ENCODE results near the gene SPTBN2.
A peak's percentile ranks its signal among the peaks of the same experiment; 100 is the strongest.

SPTBN2 gene

DNA sequence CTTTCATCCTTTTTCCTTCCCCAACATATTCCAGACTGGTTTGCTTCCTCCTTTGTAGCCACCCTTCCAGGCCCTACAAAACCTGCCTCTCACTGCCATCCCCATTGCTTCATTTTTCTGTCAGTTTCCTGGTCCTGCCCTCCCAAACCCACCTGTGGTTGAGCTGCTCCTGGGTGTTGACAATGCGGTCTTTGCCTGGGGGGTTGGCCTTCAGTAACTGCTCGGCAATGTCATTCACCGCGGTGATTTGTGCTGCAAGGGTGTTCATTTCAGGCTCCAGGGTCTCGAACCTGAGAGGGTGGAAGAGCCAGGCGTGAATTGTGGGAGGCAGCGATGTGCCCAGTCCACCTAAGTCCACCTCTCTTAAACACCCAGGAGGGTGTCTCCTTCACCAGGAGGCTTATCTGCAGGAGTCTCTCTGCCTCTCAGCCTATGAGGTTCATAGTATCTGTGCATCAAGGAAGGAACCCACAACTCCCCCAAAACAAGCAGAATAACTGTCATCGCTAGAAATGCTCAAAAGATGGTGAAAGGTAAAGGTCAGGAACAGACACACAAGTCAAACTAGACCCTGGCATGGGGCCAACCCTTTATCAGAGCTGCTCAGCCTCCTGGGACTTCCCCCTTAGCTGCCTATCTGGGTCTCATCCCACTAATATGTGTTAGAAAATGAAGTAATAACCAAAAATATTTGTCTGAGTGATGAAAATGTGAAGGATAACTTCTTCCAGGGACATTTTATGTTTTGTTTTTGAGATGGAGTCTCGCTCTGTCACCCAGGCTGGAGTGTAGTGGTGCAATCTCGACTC lies 27.4 kb downstream of the SPTBN2 start:
- no peak for DNase-seq

DNA sequence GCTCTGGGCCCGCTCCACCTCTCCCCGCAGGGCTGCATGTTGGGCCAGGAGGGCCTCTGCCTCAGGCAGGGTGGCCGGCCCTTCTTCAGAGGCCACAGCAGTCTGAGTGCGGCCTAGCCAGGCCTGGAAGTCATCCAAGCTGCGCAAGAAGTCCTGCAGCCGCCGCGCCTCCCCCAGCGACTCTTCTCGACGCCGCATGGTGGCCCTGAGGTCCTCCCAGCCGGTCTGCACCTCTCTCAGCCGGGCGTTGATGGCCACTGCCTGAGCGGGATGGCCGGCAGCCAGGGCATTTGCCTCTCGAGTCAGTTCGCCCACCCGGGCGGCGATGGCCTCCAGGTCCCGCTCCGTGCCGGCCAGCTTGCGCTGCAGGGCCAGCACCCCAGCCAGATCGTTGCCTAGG lies 28.3 kb downstream of the SPTBN2 start:
- no peak for DNase-seq

DNA sequence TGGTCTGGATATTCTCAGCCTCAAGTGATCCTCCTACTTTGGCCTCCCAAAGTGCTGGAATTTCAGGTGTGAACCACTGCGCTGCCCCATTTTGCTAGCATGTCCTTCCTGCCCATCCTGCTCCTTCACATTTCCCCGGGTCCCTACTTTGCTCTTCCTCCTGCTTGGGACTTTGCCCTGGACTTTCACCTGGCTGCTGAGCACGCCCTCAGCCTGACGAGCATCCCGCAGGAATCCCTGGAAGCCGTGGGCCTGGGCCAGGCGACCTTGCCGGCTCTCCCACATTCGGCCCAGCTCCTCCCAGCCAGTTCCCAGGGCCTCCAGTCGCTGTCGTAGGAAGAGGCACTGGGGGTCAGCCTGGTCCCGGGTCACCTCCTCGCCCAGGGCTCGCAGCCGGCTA lies 28.7 kb downstream of the SPTBN2 start:
- no peak for DNase-seq

DNA sequence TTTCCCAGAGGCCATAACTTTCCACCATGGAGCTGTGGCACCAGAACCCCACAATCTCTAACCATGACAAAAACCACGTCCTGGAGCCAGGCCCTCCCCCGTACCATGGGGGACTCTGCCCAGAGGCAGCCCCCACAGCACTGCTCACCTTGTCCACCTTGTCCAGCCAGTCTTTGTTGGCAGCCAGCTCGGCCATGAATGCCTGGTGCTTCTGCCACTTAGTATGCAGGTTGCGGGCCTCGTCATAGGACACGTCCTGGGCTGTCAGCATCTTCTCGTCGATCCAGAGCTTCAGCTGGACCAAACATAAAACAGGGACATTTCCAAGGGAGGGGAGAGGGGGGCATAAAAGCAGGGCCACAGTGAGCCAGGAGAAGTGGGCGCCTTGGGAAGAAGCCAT lies 30.5 kb downstream of the SPTBN2 start:
- DNase-seq: no peak

DNA sequence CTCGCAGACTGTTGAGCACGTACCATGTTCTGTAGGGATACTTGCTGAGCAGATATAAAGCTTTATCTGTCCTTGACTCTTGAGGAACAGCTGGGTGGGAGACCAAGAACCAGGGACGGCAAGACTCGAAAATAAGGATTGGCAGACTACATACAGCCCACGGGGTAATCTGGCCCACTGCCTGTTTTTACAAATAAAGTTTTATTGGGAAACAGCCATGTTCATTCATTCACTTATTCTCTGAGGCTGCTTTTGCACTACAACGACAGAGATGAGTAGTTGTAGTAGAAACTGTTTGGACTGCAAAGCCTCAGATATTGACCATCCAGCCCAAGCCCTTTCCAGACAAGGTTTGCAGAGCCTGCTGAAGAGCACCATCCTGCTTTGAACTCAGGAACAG lies 31.0 kb downstream of the SPTBN2 start:
- DNase-seq: no peak

DNA sequence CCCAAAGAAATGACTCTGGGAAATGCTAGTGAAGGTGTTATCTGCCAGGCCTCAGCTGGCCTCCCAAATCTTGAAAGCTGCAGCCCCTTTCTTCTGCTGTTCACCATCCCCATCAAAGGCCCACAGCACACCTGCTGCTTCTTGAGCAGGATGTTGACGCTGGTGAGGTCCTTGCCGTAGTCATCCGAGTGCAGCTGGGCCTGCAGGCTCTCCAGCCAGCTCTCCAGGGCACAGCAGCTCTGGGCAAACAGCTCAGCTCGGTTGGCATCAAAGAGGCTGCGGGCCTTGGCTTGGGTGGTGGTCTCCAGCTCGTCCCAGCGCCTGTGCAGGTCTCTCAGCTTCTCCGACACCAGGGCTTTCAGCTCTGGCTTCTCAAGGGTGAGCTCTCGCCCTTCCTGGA lies 32.9 kb downstream of the SPTBN2 start:
- no peak for DNase-seq

DNA sequence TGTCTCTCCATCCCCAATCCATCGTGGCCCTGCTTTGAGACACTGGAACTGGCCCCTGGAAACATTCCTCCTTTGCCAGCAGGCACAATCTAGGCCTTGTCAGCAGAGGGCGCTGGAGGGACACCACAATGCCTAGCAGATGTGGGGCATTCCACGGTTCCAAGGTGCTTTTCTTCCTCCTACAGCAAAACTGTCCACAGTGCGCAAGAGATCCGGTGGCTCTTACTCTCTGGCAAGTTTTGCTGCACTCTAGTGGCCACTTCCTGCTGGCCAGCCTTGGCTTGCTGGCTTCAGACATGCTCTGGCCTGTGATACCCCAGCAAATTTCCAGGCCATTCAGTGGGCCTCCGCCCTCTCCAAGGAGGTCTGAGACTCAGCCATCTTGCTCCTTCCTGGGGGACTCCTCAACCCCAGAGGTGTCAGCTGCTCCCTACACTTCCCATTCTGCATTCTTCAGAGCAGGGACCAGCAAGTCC lies 34.2 kb downstream of the SPTBN2 start:
- peak; percentile 83 for DNase-seq

DNA sequence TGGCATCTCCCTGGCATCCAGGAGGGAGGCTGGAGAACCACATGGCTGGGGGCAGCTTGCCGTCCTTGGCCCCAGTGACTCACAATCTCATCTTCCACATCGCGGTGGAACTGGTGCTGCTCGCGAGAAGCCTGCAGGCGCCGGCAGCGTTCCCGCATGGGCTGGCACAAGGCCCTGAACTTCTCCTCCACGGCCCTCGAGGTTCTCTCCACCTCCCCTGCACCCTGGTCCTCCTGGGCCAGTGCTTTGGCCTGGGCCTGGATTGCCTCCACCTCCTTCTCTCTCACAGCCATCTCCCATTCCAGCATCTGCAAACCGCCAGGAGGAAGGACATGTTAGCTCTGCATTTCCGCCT lies 35.0 kb downstream of the SPTBN2 start:
- no peak for DNase-seq

DNA sequence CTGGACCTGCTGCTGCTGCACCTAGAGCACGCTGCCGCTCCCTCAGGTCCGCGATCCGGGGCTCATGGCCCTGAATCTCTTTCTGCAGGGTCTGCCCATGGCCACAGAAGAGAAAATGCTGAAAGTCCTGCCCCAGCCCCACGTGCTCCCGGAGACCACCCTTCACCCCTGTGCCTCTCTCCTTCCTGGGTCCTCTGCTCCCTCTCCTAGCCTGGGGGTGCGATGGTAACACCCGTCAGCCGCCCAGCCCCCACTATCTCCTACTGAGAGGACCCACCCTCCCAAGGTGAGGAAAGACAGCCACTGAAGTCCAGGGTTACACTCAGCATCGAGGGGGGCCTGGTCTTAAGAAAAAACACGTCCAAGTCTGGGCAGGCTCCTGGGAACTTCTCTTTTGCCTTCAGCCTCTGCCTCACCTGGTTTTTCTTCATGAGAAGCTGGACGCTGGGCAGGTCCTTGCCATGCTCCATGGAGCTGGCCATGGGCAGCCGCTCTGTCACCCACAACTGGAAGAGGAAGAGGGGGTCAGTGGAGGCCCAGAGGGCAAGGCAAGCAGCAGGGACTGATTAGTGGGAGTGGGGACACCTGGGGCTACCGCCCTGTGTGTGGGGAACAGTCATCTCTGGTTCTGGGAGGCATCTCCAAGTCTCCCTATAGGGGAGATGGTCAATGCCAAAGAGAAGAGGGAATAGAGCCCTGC lies 35.5 kb downstream of the SPTBN2 start:
- DNase-seq: no peak

DNA sequence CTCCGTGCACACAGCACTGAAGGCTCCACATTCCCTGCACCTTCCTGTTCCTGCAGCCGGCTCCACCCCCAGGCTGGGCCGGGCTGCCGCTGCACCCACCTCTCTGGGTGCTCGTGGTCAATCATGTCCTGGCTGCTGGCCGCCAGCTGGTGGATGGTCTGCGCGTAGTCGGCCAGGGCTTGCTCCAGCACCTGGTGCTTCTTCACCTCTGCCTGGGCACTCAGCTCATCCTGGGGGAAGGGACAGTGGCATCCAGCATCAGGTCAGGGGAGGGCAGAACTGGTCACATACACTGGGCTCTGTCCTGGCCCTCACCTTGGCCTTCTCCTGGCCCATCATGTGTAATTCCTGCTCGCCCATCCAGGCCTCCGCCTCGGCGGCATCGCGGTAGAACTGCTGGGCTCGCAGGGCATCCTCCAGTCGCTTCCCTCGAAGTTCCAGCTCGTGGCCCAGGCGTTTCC lies 36.1 kb downstream of the SPTBN2 start:
- no peak for DNase-seq

DNA sequence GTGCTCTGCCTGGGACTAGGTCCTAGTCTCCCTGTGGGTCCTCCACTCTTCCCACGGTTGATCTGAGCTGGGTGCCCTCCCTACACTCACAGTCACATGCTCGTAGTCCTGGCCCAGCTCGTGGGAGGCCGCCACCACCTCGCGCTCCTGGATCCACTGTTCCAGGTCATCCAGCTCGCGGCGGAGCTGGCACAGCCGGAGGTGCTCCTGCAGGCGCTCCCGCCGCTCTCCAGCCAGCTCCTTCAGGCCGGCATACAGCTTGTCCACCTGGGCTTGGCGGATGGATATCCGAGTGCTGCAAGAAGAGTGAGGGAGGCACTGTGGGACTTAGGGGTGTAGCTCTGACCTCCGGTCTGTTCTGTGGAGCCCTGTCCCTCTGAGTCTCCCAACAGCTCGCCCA lies 36.6 kb downstream of the SPTBN2 start:
- DNase-seq: no peak

DNA sequence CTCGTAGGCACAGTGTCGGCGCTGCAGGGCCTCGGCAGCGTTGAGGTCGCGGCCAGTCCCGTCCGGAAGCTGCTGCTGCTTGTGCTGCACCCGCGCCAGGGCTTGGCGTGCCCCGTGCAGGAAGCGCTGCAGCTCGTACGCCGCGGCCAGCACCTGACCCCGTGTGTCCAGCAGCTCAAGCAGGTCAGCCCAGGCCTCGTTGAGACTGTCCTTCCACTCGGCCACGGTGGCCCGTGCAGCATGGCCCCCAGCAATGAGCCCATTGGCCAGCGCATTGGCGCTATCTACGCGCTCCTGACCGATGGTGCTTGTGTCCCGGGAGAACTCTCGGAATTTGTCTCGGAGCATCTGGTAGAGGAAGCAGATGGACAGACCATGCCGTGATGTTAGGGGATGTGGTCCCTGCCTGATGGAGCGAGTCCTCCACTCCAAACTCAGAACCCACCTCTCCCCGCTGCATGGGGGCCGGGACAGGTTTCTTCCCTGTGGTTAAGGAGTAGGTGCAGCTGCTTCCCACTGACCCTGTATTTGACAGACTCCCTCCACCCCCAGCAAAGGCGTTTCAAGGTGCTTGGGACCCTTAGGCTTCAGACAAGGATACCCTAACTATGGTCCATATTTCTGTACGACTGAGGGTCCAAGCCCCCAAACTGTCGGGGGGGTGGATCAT lies 37.6 kb downstream of the SPTBN2 start:
- DNase-seq: no peak

DNA sequence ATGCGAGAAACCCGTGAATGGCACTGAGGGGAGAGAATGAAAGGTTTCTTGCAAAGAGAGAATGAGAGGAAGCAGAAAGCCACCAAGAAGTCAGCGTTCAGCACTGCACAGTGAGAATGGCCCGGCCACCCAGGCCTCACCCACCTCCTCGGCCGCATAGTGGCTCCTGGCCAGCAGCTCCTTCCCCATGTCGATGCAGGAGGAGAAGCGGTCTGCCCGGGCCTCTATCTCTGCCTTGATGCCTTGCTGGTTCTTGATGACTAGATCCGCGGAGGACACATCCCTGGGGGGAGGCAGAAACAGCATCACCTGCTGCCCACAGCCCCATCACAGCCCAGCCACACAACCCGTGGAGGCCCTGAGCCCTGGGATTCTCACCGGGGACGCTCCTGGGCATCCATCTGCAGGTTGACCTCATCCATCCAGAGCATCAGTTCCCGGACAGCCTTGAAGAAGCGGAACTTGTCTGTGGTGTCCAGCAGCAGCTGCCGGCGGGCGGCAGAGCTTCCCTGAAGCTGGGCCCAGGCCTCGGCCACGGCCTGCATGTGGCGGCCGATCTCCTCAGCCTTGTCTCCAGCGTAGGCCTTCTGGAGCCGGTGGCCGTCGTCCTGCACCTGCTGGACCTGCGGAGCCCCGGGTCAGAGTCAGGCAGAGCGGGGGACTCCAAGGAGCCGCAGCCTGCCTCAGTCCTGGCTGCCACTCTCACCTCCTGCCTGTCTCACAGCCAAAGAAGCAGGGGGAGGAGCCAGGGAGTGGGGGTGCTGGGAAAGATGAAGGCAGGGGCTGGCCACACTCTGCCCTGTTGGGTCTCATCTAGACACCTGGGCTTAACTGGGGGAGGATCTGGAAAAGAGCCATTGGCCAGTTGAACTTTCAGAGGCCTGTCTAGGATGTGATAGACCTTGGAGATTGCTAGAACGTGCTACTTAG lies 39.1 kb downstream of the SPTBN2 start:
- no peak for DNase-seq

DNA sequence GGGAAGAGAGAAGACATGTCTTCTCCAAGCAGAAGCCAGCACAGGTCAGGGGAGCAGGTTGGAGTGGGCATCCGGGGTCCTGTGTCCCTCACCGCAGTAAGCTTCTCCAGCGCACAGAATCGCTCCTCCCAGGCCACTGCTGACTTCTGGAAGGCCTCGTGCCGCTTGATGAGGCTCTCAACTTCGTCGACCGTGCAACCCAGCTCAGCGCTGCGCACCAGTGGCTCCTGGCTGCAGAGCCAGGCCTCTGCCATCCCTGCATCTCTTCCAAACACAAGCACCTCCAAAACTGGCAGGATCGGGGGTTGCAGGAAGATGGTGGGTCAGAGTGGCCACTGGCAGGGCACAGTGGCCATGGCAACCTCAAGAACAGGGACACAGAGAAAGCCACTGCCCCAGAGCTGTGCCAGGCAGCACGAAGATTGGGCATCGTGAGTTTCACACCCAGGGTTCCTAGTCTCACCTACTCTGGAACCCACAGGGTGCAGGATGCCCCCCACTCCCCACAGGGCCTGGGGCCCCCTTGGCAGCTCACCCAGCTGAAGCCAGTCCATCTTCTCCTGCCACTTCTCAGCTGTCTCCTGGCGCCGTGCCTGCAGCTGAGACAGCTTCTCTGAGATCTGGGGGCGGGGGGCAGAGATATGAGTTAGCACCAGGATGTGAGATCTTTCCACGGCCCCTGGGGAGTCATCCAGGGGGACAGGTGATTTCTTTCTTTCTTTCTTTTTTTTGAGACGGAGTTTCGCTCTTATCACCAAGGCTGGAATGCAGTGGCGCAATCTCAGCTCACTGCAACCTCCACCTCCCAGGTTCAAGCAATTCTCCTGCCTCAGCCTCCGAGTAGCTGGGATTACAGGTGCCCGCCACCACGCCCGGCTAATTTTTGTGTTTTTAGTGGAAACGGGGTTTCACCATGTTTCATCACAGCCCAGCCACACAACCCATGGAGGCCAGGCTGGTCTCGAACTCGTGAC lies 40.2 kb downstream of the SPTBN2 start:
- DNase-seq: no peak

DNA sequence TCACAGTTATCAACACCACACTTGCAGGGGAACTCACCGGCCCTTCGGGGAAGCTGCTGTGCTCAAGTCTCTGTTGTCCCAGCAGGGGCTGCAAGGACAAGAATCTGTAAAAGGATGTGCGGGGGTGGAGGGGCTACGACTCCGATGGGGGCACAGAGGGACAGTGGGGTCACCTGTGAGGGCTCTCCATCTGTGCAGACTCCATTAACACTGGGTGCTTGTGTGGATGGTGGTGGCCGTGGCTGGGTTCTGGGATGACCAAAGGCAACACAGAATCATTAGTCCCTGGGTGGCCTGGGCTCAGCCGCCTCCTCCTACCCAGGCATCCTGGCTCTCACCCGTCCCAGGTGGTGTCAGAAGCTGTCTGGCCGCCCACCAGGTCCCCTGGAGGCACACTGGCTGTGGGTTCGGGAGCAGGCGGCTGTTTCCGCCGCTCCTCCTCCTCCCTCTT lies 41.2 kb downstream of the SPTBN2 start:
- no peak for DNase-seq

DNA sequence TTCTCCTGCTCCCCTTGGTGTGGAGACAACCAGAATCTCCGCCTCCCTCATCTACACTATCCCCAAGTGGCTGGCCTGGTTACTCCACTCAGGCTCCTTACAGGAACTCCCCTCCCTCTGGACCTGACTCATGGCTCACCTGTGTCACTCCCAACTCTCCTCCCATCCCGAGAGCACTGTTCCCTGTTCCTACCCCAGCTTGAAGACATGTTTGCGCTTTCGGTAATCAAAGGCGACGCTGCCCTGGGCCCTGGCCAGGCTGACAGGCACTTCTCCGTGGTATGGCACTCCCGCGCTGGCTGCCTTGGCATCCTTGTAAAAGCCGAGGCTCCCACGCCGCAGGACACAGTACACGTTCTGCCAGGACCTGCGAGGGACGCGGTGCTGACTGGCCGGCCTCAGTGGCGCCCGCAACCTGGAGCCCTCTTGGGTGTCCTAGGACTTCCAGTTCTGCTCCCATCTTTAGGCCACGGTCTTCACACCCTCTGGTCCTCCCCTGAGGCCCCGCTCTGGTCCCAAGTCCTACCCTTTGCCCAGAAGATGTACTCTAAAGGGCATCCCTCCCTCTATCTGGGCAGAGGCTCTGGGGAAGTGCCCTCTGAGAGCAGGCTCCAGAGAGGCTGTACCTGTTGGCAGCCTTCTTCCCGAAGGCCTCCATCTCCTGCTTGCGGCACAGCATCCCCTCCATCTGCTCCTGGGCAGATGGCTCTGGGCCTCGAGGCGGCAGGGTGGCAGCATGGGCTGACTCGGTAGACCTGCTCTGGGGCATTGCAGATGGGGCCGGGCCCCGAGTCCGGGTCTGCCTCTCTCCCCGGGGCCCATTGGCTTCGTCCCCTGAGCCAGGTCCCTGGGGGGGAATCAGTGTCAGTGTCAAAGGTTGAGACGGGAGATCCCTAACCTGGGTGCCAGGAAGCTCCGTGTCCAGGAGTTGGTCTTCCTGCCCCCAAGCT lies 41.9 kb downstream of the SPTBN2 start:
- no peak for DNase-seq

DNA sequence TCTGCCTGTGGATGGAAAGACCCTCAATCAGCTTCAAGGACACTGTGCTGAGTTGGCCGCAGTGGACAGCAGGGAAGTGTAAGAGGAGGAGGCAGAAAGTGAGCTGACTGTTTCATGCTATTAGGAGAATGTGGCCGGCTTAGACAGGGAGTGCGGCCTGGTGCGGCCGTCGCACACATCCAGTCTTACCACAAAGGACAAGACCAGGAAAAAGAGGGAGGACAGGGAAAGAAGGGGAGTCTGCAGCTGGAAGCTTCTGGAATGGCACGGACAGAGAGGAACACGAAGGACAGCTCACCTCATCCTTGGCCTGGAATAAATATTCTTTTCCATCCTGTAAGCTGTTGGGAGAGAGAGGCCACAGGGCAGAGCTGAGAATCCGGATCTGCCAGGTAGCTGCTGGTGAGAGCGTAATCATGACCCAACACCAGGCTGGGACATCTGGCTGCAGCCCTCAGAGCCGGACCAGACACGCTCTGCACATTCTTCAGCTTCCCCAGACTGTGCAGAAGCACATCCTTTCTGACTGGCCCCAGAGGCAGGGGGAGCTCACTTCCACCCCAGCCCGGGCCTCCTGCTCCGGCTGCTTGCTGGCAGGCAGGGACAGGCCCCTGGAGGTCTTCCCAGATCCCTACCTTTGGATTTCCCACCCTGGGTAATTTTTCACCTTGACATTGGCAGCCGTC lies 42.8 kb downstream of the SPTBN2 start:
- DNase-seq: no peak

DNA sequence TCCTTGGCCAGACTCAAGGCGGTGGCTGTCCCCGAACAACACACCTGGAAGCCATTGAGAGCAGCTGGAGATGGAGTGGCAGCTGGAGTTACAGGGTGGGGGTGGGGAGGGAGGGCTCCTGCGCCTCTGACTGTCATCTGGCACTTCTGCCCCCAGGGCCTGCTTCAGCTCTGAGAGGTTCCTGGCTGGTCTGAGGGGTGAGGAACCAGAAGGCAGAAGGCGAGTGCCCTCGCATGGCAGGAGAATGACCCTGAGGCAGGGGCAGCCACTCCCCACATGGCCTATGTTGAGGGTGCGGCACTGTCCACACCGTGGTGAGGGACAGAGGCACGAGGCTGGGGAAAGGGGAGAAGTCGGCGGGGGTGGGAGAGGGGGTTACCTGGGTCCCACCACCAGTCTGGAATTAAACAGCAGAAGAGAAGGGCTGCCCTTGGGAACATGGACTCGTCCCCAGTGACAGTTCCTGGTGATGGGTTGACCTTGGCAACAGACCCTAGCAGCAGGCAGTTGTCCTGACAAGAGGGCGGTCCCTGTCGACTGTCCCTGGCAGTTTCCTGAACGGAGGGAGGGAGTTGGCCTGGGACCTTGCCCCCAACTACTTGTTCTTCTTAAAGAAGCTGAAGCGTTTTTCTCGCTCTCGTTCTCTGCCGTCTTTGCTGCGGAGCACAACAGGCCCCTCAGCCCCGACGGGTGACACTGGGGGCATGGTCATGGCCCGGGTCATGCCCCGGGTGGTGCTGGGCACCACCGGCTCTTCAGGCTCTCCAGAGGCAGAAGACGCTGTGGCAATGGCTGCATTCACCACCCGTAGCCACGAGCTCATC lies 43.5 kb downstream of the SPTBN2 start:
- no peak for DNase-seq

DNA sequence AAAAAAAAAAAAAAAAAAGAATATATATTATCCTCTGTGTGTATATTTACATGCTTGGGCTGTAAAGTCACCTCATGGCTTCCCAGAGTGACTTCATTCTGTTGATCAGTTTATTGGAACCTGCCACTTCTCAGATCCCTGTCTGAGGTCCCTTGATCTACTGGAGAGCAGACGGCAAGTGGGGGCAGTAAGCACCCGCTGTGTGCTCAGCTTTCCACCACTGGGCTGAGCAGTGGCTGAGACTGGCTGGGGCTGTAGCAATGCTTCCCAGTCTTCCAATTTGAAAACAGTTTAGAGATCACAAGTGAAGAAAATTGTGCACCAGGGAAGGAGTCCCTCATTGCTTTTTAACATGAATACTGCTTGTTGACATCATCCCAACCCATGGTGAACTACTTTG lies 44.4 kb downstream of the SPTBN2 start:
- no peak for DNase-seq
